ENCODE measurements around the gene SACM1L.

GRCh38 chr3:45775571-45776300, 86.5 kb downstream of the SACM1L start:
- no peak for TF ChIP-seq CTCF (tag by site-specific recombination; IDR thresholded peaks at IDR 0.05)
- no peak for TF ChIP-seq ZNF747 (tag by site-specific recombination; IDR thresholded peaks at IDR 0.05)
- no peak for TF ChIP-seq ATF2 (tag by site-specific recombination; IDR thresholded peaks at IDR 0.05; ENCODE audit: low read depth)
- no peak for TF ChIP-seq FEZF1 (tag by site-specific recombination; IDR thresholded peaks at IDR 0.05)
- TF ChIP-seq REST (tag by site-specific recombination; IDR thresholded peaks at IDR 0.05): no peak

All from HEK293 (cell line).